HEK293 (cell line): ENCODE measurements around the gene ZSCAN25.

ENCODE experiments used
- CTCF ChIA-PET: fragments of 350-600 bp; formaldehyde crosslinking; extraction: SDS; loops from one replicate; lab custom pipeline; 2021; ENCODE audit warnings: antibody characterized with exemption; lab: Yijun Ruan, JAX
- POLR2A ChIA-PET: fragments of 300-600 bp; formaldehyde crosslinking; extraction: SDS; loops from one replicate; lab custom pipeline; 2020; ENCODE audit warnings: antibody characterized with exemption, inconsistent platforms; lab: Yijun Ruan, JAX
- H3K27ac ChIP-seq: fragments of 200-500 bp; sonication (Bioruptor generic); 2 replicates; pipeline ENCODE4 v1.5.1; 2014; ENCODE audit warnings: low read depth, low read length, control low read depth, inconsistent platforms; ENCODE audit errors: extremely low read depth
- H3K36me3 ChIP-seq, 2 experiments: fragments of 200-500 bp in 1 of 2; sonication (Bioruptor generic) in 1 of 2; 1 replicate in 1 of 2; 2 replicates in 1 of 2; pipeline ENCODE4 v1.5.1; 2014 to 2017; ENCODE audit warnings: inconsistent platforms in 2 of 2, low read length in 2 of 2; ENCODE audit not compliant: control insufficient read depth in 2 of 2, insufficient read depth in 1 of 2
- H3K4me1 ChIP-seq: fragments of 200-500 bp; sonication (Bioruptor generic); 2 replicates; pipeline ENCODE4 v1.5.1; 2014; ENCODE audit warnings: mild to moderate bottlenecking, low read length, inconsistent platforms; ENCODE audit not compliant: control insufficient read depth, insufficient read depth
- H3K4me3 ChIP-seq: 2 replicates; pipeline ENCODE4 v1.5.1; 2011; ENCODE audit warnings: low read depth, mild to moderate bottlenecking, control low read depth, low read length, moderate library complexity
- H3K9me3 ChIP-seq: fragments of 200-500 bp; sonication (Bioruptor generic); 2 replicates; pipeline ENCODE4 v1.5.1; 2014; ENCODE audit warnings: low read depth, low read length, inconsistent platforms; ENCODE audit not compliant: control insufficient read depth, insufficient read depth
- IKZF3 ChIP-seq: fragments of 450-650 bp; IDR thresholded peaks from 2 replicates; pipeline ENCODE4 v1.5.0; 2018; ENCODE audit warnings: missing biosample characterization, mild to moderate bottlenecking, missing genetic modification characterization, moderate library complexity
- KLF9 ChIP-seq: fragments of 450-650 bp; formaldehyde crosslinking; IDR thresholded peaks from 2 replicates; pipeline ENCODE4 v1.5.1; 2016; ENCODE audit warnings: missing biosample characterization, missing genetic modification characterization, low read depth
- SALL2 ChIP-seq: fragments of 450-650 bp; formaldehyde crosslinking; IDR thresholded peaks from 2 replicates; pipeline ENCODE4 v1.5.0; 2017; ENCODE audit warnings: missing biosample characterization, mild to moderate bottlenecking, missing genetic modification characterization, borderline replicate concordance
- ZBTB1 ChIP-seq: fragments of 450-650 bp; formaldehyde crosslinking; IDR thresholded peaks from 2 replicates; pipeline ENCODE4 v1.5.1; 2016; ENCODE audit warnings: missing biosample characterization, missing genetic modification characterization
- ZFHX2 ChIP-seq: fragments of 450-650 bp; formaldehyde crosslinking; conservative IDR thresholded peaks from 2 replicates; pipeline ENCODE4 v1.5.1; 2016; ENCODE audit warnings: missing biosample characterization, missing genetic modification characterization
- ZFP41 ChIP-seq: fragments of 450-650 bp; formaldehyde crosslinking; IDR thresholded peaks from 2 replicates; pipeline ENCODE4 v1.5.1; 2016; ENCODE audit warnings: missing biosample characterization, missing genetic modification characterization, borderline replicate concordance
- ZNF10 ChIP-seq: fragments of 450-650 bp; formaldehyde crosslinking; IDR thresholded peaks from 2 replicates; pipeline ENCODE4 v1.5.1; 2017; ENCODE audit warnings: missing biosample characterization, missing genetic modification characterization
- ZNF121 ChIP-seq: fragments of 450-650 bp; formaldehyde crosslinking; IDR thresholded peaks from 2 replicates; pipeline ENCODE4 v1.5.1; 2016; ENCODE audit warnings: missing biosample characterization, missing genetic modification characterization
- ZNF184 ChIP-seq: fragments of 450-650 bp; IDR thresholded peaks from 2 replicates; pipeline ENCODE4 v1.5.1; 2018; ENCODE audit warnings: missing biosample characterization, mild to moderate bottlenecking, missing genetic modification characterization
- ZNF274 ChIP-seq, 2 experiments: fragments of 200-500 bp in 1 of 2; fragments of 450-650 bp in 1 of 2; sonication (Bioruptor generic) in 1 of 2; formaldehyde crosslinking in 1 of 2; IDR thresholded peaks; 2 replicates each; pipeline versions ENCODE4 v1.5.1 to v1.6.1; 2014 to 2016; ENCODE audit warnings: borderline replicate concordance in 1 of 2, inconsistent platforms in 1 of 2, low read length in 1 of 2, missing biosample characterization in 1 of 2, missing genetic modification characterization in 1 of 2
- ZNF292 ChIP-seq: fragments of 450-650 bp; formaldehyde crosslinking; IDR thresholded peaks from 2 replicates; pipeline ENCODE4 v1.5.1; 2016; ENCODE audit warnings: low read depth, missing biosample characterization, missing genetic modification characterization, borderline replicate concordance
- ZNF366 ChIP-seq: fragments of 450-650 bp; formaldehyde crosslinking; conservative IDR thresholded peaks from 2 replicates; pipeline ENCODE4 v1.5.1; 2016; ENCODE audit warnings: missing biosample characterization, missing genetic modification characterization
- ZNF404 ChIP-seq: fragments of 450-650 bp; formaldehyde crosslinking; IDR thresholded peaks from 2 replicates; pipeline ENCODE4 v1.5.1; 2017; ENCODE audit warnings: missing biosample characterization, missing genetic modification characterization
- ZNF521 ChIP-seq: fragments of 450-650 bp; formaldehyde crosslinking; IDR thresholded peaks from 2 replicates; pipeline ENCODE4 v1.5.1; 2017; ENCODE audit warnings: missing biosample characterization, mild to moderate bottlenecking, missing genetic modification characterization
- ZNF585B ChIP-seq: fragments of 450-650 bp; formaldehyde crosslinking; IDR thresholded peaks from 2 replicates; pipeline ENCODE4 v1.5.1; 2016; ENCODE audit warnings: missing biosample characterization, missing genetic modification characterization
- ZNF600 ChIP-seq: fragments of 450-650 bp; formaldehyde crosslinking; IDR thresholded peaks from 2 replicates; pipeline ENCODE4 v1.5.1; 2016; ENCODE audit warnings: missing biosample characterization, missing genetic modification characterization
- ZNF624 ChIP-seq: fragments of 450-650 bp; formaldehyde crosslinking; IDR thresholded peaks from 2 replicates; pipeline ENCODE4 v1.5.1; 2017; ENCODE audit warnings: missing biosample characterization, missing genetic modification characterization
- ZNF626 ChIP-seq: fragments of 450-650 bp; sonication (Bioruptor Pico); formaldehyde crosslinking; IDR thresholded peaks from 2 replicates; pipeline ENCODE4 v1.5.1; 2018; ENCODE audit warnings: missing biosample characterization, missing genetic modification characterization, inconsistent platforms
- ZNF76 ChIP-seq: fragments of 450-650 bp; formaldehyde crosslinking; IDR thresholded peaks from 2 replicates; pipeline ENCODE4; 2016; ENCODE audit warnings: low read depth, missing biosample characterization, missing genetic modification characterization, borderline replicate concordance
- TF ChIP-seq, protein P1 (sequence below): fragments of 450-650 bp; formaldehyde crosslinking; IDR thresholded peaks from 2 replicates; pipeline ENCODE4 v1.5.1; 2016; ENCODE audit warnings: missing biosample characterization, missing genetic modification characterization

Gene ZSCAN25

DNA sequence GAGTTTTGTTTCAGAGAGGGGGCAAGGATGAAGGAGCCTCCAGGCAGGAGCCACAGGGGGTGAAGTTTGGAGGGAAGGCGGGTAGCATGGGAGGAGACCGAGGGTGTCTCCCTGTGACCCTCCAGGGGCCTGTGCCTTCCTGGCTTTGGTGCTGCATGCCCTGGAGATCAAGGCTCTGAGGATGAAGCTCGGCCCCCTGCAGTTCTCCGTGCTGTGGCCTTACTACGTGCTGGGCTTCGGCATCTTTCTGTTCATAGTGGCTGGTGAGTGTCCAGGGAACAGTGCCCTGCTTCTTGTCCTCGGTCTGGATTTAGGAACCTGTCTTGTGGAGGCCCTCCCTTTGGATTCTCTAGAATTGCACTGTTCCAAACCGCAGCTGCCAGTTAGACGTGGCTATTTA is 9.2 kb upstream of the ZSCAN25 start:
- POLR2A ChIA-PET = interaction anchor here (2.0 kb wide), 1 partner anchor 9 kb away, joined by 5 read pairs; the partner anchor contains the start of gene ZSCAN25

DNA sequence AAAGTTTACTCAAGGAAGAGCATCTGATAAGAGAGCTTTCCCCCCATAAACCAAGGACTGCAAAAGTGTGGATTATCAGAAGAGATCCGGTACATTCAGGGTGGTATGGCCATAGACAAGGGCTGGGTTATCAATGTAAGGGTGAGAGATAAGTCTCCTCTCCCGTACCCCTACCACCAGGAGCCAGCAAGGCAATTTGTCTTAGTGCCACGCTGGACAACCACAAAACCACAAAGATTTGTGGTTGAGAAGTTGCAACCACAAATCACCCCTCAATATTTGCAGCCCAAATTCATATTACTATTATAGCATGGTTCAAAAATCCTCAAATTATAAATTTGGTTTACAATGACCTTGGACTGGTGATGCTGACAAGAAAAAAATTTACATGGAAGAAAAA is 2.3 kb upstream of the ZSCAN25 start:
- TF ChIP-seq, protein P1, sequence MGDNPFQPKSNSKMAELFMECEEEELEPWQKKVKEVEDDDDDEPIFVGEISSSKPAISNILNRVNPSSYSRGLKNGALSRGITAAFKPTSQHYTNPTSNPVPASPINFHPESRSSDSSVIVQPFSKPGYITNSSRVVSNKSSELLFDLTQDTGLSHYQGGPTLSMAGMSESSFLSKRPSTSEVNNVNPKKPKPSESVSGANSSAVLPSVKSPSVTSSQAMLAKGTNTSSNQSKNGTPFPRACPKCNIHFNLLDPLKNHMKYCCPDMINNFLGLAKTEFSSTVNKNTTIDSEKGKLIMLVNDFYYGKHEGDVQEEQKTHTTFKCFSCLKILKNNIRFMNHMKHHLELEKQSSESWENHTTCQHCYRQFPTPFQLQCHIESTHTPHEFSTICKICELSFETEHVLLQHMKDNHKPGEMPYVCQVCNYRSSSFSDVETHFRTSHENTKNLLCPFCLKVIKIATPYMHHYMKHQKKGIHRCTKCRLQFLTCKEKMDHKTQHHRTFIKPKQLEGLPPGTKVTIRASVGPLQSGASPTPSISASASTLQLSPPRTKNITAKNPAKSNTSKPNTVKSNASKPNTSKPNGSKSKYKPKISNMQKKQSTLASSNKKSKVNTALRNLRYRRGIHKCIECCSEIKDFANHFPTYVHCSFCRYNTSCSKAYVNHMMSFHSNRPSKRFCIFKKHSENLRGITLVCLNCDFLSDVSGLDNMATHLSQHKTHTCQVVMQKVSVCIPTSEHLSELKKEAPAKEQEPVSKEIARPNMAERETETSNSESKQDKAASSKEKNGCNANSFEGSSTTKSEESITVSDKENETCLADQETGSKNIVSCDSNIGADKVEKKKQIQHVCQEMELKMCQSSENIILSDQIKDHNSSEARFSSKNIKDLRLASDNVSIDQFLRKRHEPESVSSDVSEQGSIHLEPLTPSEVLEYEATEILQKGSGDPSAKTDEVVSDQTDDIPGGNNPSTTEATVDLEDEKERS = no peak
- no peak for TF ChIP-seq KLF9 (tag by site-specific recombination)
- TF ChIP-seq ZNF121 (tag by site-specific recombination) = no peak
- TF ChIP-seq SALL2 (tag by site-specific recombination) = no peak
- TF ChIP-seq ZFHX2 (tag by site-specific recombination) = no peak
- no peak for TF ChIP-seq IKZF3 (tag by site-specific recombination)

More for the DNA sequence above, 9.2 kb upstream of the ZSCAN25 start:
- Histone ChIP-seq H3K27ac (no peak overlapping the region), H3K36me3 (no peaks in the 10 kb centered on the region), H3K4me3 (no peak overlapping the region), H3K4me1 (no peaks in the 10 kb centered on the region), H3K9me3 (no peaks in the 10 kb centered on the region)
- TF ChIP-seq ZNF624 (tag by site-specific recombination) = no peak
- no peak for TF ChIP-seq ZNF10 (tag by site-specific recombination)
- TF ChIP-seq ZNF585B (tag by site-specific recombination) = no peak
- no peak for TF ChIP-seq ZBTB1 (tag by site-specific recombination)
- TF ChIP-seq ZNF626 (tag by site-specific recombination) = no peak
- no peak for TF ChIP-seq ZNF404 (tag by site-specific recombination)
- no peak for TF ChIP-seq ZFP41 (tag by site-specific recombination)
- TF ChIP-seq ZNF366 (tag by site-specific recombination) = no peak
- TF ChIP-seq ZFHX2 (tag by site-specific recombination) = no peak
- TF ChIP-seq ZNF600 (tag by site-specific recombination) = no peak
- TF ChIP-seq ZNF521 (tag by site-specific recombination) = no peak
- no peak for TF ChIP-seq ZNF274 (IDR thresholded peaks at IDR 0.05; ENCODE audit: low read length)
- no peak for TF ChIP-seq ZNF274 (tag by site-specific recombination; IDR thresholded peaks at IDR 0.05; ENCODE audit: borderline replicate concordance)
- CTCF ChIA-PET = interaction anchor here (1.8 kb wide), 1 partner anchor 8 kb away, joined by 7 read pairs; no protein-coding TSS in a partner anchor

DNA sequence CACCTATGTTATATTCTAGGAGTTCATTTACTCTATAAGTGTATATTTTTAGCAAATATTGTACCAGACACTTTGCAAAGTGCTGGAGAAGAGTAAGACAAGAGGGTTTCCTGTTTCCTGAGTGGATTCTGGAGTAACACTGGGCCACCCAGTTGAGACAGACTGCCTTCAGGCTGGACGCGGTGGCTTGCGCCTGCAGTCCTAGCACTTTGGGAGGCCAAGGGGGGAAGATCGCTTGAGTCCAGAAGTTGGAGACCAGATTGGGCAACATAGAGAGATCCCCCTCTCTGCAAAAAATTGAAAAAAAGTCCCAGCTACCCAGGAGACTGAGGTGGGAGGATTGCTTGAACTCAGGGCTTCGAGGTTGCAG is 772 bp upstream of the ZSCAN25 start:
- TF ChIP-seq ZNF292 (no peak), ZNF76 (tag by site-specific recombination) (no peak), ZNF184 (tag by site-specific recombination) (peak; percentile 93)
- POLR2A ChIA-PET = interaction anchor here (0.6 to 2.1 kb wide), 10 partner anchors 9 to 955 kb away, joined by 3 to 17 read pairs (median 6); partner anchors contain the start of genes FAM200A, ZKSCAN5, ZNF394 and ZNF655
- CTCF ChIA-PET = interaction anchor here (0.6 to 2.1 kb wide), 8 partner anchors 9 to 375 kb away, joined by 3 to 9 read pairs (median 3); partner anchors contain the start of gene FAM200A
- H3K4me3 ChIP-seq = no peak overlapping the region
- H3K36me3 ChIP-seq = peaks cover 15 to 30% of the 10 kb centered on the region in 2 experiments
- no peaks in the 10 kb centered on the region for H3K9me3 ChIP-seq
- H3K27ac ChIP-seq = no peak overlapping the region
- H3K4me1 ChIP-seq = no peaks in the 10 kb centered on the region

More for the DNA sequence above, 2.3 kb upstream of the ZSCAN25 start:
- H3K4me1 ChIP-seq = no peaks in the 10 kb centered on the region
- CTCF ChIA-PET = interaction anchor here (1.3 to 2.1 kb wide), 2 partner anchors 10 to 89 kb away, joined by 4 to 9 read pairs; no protein-coding TSS in a partner anchor
- no peak overlapping the region for H3K4me3 ChIP-seq
- POLR2A ChIA-PET = no interaction called here
- H3K36me3 ChIP-seq = peaks cover 6 to 15% of the 10 kb centered on the region in 2 experiments
- no peaks in the 10 kb centered on the region for H3K9me3 ChIP-seq
- no peak overlapping the region for H3K27ac ChIP-seq
